GM23248 (cell line): ENCODE results near the gene RAB6A.

Source experiments
- EZH2 ChIP-seq: fragments of 200-600 bp; sonication (generic); IDR thresholded peaks from 2 replicates; pipeline ENCODE4 v1.6.1; 2018; ENCODE audit warnings: antibody characterized with exemption, mild to moderate bottlenecking; ENCODE audit not compliant: insufficient read depth, poor library complexity, severe bottlenecking
- EZH2phosphoT487 ChIP-seq: fragments of 200-600 bp; sonication (generic); IDR thresholded peaks from 2 replicates; pipeline ENCODE4 v1.6.1; 2018; ENCODE audit warnings: antibody characterized with exemption, moderate library complexity, mild to moderate bottlenecking, low read depth; ENCODE audit not compliant: insufficient read depth

DNA sequence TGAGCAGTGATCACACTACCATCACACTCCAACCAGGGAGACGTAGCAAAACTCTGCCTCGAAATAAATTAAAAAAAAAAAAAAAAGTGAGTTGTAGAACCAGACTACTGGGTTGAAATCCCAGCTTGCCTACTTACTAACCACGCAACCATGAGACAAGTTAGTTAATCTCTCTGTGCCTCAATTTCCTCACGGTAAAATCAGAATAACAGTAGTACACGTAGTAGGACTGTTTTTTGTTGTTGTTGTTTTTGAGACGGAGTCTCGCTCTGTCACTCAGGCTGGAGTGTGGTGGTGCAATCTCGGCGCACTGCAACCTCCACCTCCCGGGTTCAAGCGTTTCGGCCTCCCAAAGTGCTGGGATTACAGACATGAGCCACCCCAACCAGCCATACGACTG lies 14.2 kb downstream of the RAB6A start:
- no peak for TF ChIP-seq EZH2phosphoT487
- no peak for TF ChIP-seq EZH2
